ENCODE measurements around the gene ADD3. TPM values are rescaled to one million over a fixed set of nuclear protein-coding genes. Genes with fewer than 3 reads are reported as not detected.

ADD3 gene
- total and polyA plus RNA-seq, 4 donors, result 15.4 to 55.9 (median 22.8) TPM

DNA sequence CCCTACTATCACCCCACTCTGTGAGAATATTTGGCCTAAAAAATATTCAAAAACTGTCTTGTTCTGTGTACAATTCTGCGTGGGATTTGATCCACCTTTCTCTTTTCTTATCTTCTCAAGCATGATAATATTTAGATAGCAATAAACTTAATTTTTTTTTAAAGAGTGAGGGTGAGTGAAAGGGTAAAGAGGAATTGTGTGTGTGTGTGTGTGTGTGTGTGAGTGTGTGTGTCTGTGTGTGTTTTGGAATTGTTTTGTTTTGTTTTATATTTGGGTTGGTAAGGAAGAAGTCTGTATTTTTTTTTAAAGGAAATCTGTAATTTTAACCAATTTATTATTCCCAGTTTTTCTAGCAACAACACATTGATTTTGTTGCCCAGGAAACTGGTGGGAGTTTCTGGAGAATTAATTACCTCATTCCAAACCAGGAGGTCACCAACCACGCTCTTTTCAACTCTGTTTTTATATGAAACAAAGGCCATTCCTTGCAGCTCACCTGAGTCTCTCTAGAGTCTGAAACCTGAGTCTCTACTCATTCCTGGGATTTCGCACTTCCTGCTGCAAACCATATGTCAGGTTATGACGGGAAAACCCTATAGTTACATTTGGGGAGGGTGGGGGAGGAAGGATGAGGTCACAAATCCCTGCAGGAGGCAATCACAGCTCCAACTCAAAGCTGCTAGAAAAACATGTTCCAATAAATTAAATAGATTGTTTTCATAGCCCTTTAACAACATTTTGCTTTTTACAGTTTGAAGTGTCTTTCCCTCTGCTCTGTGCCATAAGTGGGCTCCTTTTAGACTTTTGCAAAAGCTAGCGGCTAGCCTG is 46.4 kb upstream of the ADD3 start (continued):
- TF ChIP-seq, protein P1, sequence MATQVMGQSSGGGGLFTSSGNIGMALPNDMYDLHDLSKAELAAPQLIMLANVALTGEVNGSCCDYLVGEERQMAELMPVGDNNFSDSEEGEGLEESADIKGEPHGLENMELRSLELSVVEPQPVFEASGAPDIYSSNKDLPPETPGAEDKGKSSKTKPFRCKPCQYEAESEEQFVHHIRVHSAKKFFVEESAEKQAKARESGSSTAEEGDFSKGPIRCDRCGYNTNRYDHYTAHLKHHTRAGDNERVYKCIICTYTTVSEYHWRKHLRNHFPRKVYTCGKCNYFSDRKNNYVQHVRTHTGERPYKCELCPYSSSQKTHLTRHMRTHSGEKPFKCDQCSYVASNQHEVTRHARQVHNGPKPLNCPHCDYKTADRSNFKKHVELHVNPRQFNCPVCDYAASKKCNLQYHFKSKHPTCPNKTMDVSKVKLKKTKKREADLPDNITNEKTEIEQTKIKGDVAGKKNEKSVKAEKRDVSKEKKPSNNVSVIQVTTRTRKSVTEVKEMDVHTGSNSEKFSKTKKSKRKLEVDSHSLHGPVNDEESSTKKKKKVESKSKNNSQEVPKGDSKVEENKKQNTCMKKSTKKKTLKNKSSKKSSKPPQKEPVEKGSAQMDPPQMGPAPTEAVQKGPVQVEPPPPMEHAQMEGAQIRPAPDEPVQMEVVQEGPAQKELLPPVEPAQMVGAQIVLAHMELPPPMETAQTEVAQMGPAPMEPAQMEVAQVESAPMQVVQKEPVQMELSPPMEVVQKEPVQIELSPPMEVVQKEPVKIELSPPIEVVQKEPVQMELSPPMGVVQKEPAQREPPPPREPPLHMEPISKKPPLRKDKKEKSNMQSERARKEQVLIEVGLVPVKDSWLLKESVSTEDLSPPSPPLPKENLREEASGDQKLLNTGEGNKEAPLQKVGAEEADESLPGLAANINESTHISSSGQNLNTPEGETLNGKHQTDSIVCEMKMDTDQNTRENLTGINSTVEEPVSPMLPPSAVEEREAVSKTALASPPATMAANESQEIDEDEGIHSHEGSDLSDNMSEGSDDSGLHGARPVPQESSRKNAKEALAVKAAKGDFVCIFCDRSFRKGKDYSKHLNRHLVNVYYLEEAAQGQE (IDR thresholded peaks at IDR 0.05), result no peak

DNA sequence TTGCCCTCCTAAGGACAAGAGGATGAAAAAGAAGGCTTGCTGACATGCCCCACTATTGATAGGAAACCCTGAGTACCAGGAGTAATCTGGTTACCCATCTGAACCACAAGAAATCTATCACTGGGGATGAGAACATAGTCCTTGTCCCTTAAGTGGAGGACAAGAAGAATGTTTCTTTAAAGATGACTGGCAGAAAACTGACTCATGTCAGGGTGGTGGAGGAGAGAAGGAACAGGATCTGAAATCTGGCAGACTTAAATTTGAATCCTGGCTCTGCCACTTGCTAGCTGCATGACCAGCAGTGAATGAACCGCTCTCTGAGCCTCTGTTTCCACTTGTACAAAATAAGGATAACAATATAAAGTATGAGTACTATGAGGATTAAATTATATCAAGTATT is 45.5 kb upstream of the ADD3 start:
- H3K36me3 ChIP-seq (ENCODE audit: control insufficient read depth in 4 of 4, insufficient read depth in 3 of 4, low read depth in 1 of 4, low read length in 3 of 4), result no peaks in the 10 kb centered on the region
- TF ChIP-seq, protein P2, sequence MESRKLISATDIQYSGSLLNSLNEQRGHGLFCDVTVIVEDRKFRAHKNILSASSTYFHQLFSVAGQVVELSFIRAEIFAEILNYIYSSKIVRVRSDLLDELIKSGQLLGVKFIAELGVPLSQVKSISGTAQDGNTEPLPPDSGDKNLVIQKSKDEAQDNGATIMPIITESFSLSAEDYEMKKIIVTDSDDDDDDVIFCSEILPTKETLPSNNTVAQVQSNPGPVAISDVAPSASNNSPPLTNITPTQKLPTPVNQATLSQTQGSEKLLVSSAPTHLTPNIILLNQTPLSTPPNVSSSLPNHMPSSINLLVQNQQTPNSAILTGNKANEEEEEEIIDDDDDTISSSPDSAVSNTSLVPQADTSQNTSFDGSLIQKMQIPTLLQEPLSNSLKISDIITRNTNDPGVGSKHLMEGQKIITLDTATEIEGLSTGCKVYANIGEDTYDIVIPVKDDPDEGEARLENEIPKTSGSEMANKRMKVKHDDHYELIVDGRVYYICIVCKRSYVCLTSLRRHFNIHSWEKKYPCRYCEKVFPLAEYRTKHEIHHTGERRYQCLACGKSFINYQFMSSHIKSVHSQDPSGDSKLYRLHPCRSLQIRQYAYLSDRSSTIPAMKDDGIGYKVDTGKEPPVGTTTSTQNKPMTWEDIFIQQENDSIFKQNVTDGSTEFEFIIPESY (IDR thresholded peaks at IDR 0.05), result no peak
- TF ChIP-seq HNF4A (conservative IDR thresholded peaks at IDR 0.05), result no peak
- TF ChIP-seq, protein P3, sequence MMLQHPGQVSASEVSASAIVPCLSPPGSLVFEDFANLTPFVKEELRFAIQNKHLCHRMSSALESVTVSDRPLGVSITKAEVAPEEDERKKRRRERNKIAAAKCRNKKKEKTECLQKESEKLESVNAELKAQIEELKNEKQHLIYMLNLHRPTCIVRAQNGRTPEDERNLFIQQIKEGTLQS (IDR thresholded peaks at IDR 0.05), result no peak
- TF ChIP-seq RAD21 (IDR thresholded peaks at IDR 0.05), result no peak
- no peak for TF ChIP-seq YY1 (IDR thresholded peaks at IDR 0.05)
- no peak for TF ChIP-seq HNF4G (IDR thresholded peaks at IDR 0.05)
- TF ChIP-seq, protein P1 (IDR thresholded peaks at IDR 0.05), result no peak
- TF ChIP-seq GABPA (IDR thresholded peaks at IDR 0.05 in 1 of 2, conservative IDR thresholded peaks at IDR 0.05 in 1 of 2), result no peak
- TF ChIP-seq NR2F2 (IDR thresholded peaks at IDR 0.05), result no peak
- TF ChIP-seq JUND (IDR thresholded peaks at IDR 0.05), result no peak
- TF ChIP-seq TAF1 (conservative IDR thresholded peaks at IDR 0.05), result no peak
- no peak for TF ChIP-seq SP1 (IDR thresholded peaks at IDR 0.05)
- no peak for TF ChIP-seq FOXA2 (IDR thresholded peaks at IDR 0.05)
- TF ChIP-seq EGR1 (IDR thresholded peaks at IDR 0.05; ENCODE audit: low read depth in 2 of 2), result no peak
- TF ChIP-seq, protein P4, sequence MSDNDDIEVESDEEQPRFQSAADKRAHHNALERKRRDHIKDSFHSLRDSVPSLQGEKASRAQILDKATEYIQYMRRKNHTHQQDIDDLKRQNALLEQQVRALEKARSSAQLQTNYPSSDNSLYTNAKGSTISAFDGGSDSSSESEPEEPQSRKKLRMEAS (IDR thresholded peaks at IDR 0.05), result no peak
- TF ChIP-seq FOXA1 (IDR thresholded peaks at IDR 0.05), result no peak
- TF ChIP-seq, protein P5, sequence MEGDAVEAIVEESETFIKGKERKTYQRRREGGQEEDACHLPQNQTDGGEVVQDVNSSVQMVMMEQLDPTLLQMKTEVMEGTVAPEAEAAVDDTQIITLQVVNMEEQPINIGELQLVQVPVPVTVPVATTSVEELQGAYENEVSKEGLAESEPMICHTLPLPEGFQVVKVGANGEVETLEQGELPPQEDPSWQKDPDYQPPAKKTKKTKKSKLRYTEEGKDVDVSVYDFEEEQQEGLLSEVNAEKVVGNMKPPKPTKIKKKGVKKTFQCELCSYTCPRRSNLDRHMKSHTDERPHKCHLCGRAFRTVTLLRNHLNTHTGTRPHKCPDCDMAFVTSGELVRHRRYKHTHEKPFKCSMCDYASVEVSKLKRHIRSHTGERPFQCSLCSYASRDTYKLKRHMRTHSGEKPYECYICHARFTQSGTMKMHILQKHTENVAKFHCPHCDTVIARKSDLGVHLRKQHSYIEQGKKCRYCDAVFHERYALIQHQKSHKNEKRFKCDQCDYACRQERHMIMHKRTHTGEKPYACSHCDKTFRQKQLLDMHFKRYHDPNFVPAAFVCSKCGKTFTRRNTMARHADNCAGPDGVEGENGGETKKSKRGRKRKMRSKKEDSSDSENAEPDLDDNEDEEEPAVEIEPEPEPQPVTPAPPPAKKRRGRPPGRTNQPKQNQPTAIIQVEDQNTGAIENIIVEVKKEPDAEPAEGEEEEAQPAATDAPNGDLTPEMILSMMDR (IDR thresholded peaks at IDR 0.05; ENCODE audit: low read depth, low read length, missing input control), result no peak
- TF ChIP-seq RXRA (IDR thresholded peaks at IDR 0.05), result no peak
- no peak overlapping the region for H3K4me3 ChIP-seq (ENCODE audit: low read depth in 1 of 3, low read length in 3 of 3)
- H3K27ac ChIP-seq (ENCODE audit: low read depth in 1 of 2, low read length in 2 of 2), result no peak overlapping the region
- DNase-seq (ENCODE audit: low spot score), result no peak
- no peaks in the 10 kb centered on the region for H3K9me3 ChIP-seq (ENCODE audit: control insufficient read depth in 4 of 4, low read length in 3 of 4)
- H3K4me1 ChIP-seq (ENCODE audit: control insufficient read depth in 4 of 4, insufficient read depth in 4 of 4, low read length in 3 of 4), result peaks cover 0 to 13% (median 11%) of the 10 kb centered on the region in 4 donors
- H3K9ac ChIP-seq (ENCODE audit: low read depth in 1 of 2, low read length in 2 of 2), result no peak overlapping the region
- WGBS, result 95% methylated on average over 1 of the region's 1 CpG
- H3K27me3 ChIP-seq (ENCODE audit: control insufficient read depth in 4 of 4, insufficient read depth in 4 of 4, low read length in 3 of 4), result no peaks in the 10 kb centered on the region
